K562 (cell line): ENCODE measurements around the gene ANKMY1. TPM values are rescaled to one million over a fixed set of nuclear protein-coding genes. Genes with fewer than 3 reads are reported as not detected.

ENCODE experiments used
- BRD4 ChIP-seq: fragments of 200-600 bp; sonication (generic); IDR thresholded peaks from 2 replicates; pipeline ENCODE4 v1.6.1; 2017; ENCODE audit warnings: inconsistent platforms
- FOXJ3 ChIP-seq: sonication (generic); formaldehyde crosslinking; IDR thresholded peaks from 2 replicates; pipeline ENCODE4 v1.4.0; 2020; ENCODE audit warnings: mild to moderate bottlenecking, missing genetic modification reagents
- FOXP4 ChIP-seq: sonication (generic); formaldehyde crosslinking; IDR thresholded peaks from 2 replicates; pipeline ENCODE4 v1.8.0; 2022; ENCODE audit warnings: mild to moderate bottlenecking, missing genetic modification reagents, borderline replicate concordance
- KDM4B ChIP-seq, 2 experiments: fragments of 450-650 bp in 1 of 2; sonication (generic) in 1 of 2; IDR thresholded peaks; 2 replicates each; pipeline ENCODE4 v1.6.1; 2016 to 2017; ENCODE audit warnings: borderline replicate concordance in 2 of 2, antibody characterized with exemption in 1 of 2, low read depth in 1 of 2, mild to moderate bottlenecking in 1 of 2
- MCM2 ChIP-seq: fragments of 450-650 bp; IDR thresholded peaks from 2 replicates; pipeline ENCODE4 v1.6.1; 2017; ENCODE audit warnings: low read depth, mild to moderate bottlenecking
- MNT ChIP-seq, 2 experiments: fragments of 450-650 bp; conservative IDR thresholded peaks; 2 replicates each; pipeline ENCODE4 v1.6.1; 2017; ENCODE audit warnings: mild to moderate bottlenecking in 2 of 2, moderate library complexity in 2 of 2
- POLR2G ChIP-seq: fragments of 200-400 bp; formaldehyde crosslinking; IDR thresholded peaks from 2 replicates; pipeline ENCODE4 v1.6.1; 2017; ENCODE audit warnings: low read depth, mild to moderate bottlenecking, antibody characterized with exemption, low read length, moderate library complexity
- THAP7 ChIP-seq: fragments of 250-450 bp; sonication (Bioruptor Pico); IDR thresholded peaks from 2 replicates; pipeline ENCODE4 v1.5.0; 2021
- ZBTB40 ChIP-seq, 2 experiments: fragments of 450-650 bp in 1 of 2; sonication (generic) in 1 of 2; formaldehyde crosslinking in 1 of 2; IDR thresholded peaks; 2 replicates each; pipeline versions ENCODE4 v1.7.1 to v1.9.0; 2016 to 2022; ENCODE audit warnings: inconsistent platforms in 1 of 2, mild to moderate bottlenecking in 1 of 2, missing genetic modification reagents in 1 of 2
- ZNF3 ChIP-seq: fragments of 250-450 bp; sonication (Bioruptor Pico); IDR thresholded peaks from 2 replicates; pipeline ENCODE4 v1.5.0; 2021; ENCODE audit warnings: mild to moderate bottlenecking, moderate library complexity
- ZNF511 ChIP-seq: sonication (generic); formaldehyde crosslinking; IDR thresholded peaks from 2 replicates; pipeline ENCODE4 v1.8.0; 2022; ENCODE audit warnings: mild to moderate bottlenecking, missing genetic modification reagents
- polyA plus RNA-seq, 8 experiments: library from polyadenylated mRNA; depleted of rRNA in 4 of 8; stranded (reverse) in 5 of 8; unstranded in 3 of 8; fragments of >200 nt; fragmentation: Nextera tagmentation in 2 of 8; fragmentation: Illumina TruSeq in 1 of 8; extraction: Ambion mirVana in 2 of 8; extraction: Trizol in 1 of 8; gene quantifications; 2 replicates each; pipeline versions ENCODE4 v1.2.1 to v1.2.3, GENCODE V29; 2011 to 2014; ENCODE audit warnings: inconsistent platforms in 1 of 8, missing spikeins in 1 of 8
- total RNA-seq, 7 experiments: library from RNA; depleted of rRNA in 6 of 7; stranded (reverse); fragments of >200 nt in 6 of 7; fragmentation: Illumina TruSeq in 2 of 7; extraction: Trizol in 2 of 7; gene quantifications; 2 replicates each; pipeline versions ENCODE4 v1.2.1 to v1.2.3, GENCODE V29; 2011 to 2021; ENCODE audit warnings: low replicate concordance in 1 of 7

ANKMY1 gene
- total and polyA plus RNA-seq, 9 of the 15 experiments (the other 6 are each of a cell fraction or from before 2014, with no cell fraction given), result 0.75 to 15.1 (median 11.7) TPM

- TF ChIP-seq THAP7 (CRISPR knock-in tag) (no peak), MCM2 (no peak), FOXJ3 (CRISPR knock-in tag) (no peak), MNT (conservative IDR thresholded peaks at IDR 0.05) (peak; percentile 26 to 58; a peak in 2 of 4 replicates), ZNF3 (CRISPR knock-in tag) (no peak), KDM4B (IDR thresholded peaks at IDR 0.05; ENCODE audit: borderline replicate concordance in 2 of 2, low read depth in 1 of 2) (no peak), FOXP4 (no peak), BRD4 (peak; percentile 79), POLR2G (peak; percentile 92), ZBTB40 (IDR thresholded peaks at IDR 0.05) (peak; percentile 72), ZBTB40 (CRISPR knock-in tag; IDR thresholded peaks at IDR 0.05) (no peak), ZNF511 (peak; percentile 35; the same call in 1 of the 2 replicates)
Measured at GRCh38 chr2:240560480-240561324, 2.9 kb upstream of the ANKMY1 start (continued).
